Activated T-helper 2 cell treated with anti-CD3 and anti-CD28 coated beads, Interferon-gamma antibody, Interleukin-2, Interleukin-4, amounts not matched to agents 10 μg/mL and 5 μg/mL and 100 μg/mL, durations not matched to agents 14 hours and 24 hours and 36 hours (primary cell): ENCODE results near the gene WAC. TPM values are rescaled to one million over a fixed set of nuclear protein-coding genes. Genes with fewer than 3 reads are reported as not detected.
"Not testable (repeated sequence)": the region's sequence is repeated elsewhere in the genome, so short reads cannot be mapped to it uniquely, and the experiment has no call there.

Source experiments
- DNase-seq: peaks from one replicate; pipeline ENCODE4 v3.0.0; 2021; ENCODE audit warnings: low spot score
- H3K27ac Mint-ChIP-seq: one replicate; pipeline ENCODE4 v1.8.0; 2021; ENCODE audit warnings: mixed read lengths
- H3K27me3 Mint-ChIP-seq: one replicate; pipeline ENCODE4 v1.8.0; 2021; ENCODE audit warnings: low read depth, mixed read lengths
- H3K36me3 Mint-ChIP-seq: one replicate; pipeline ENCODE4 v1.8.0; 2021; ENCODE audit warnings: low read depth, mixed read lengths
- H3K4me1 Mint-ChIP-seq: one replicate; pipeline ENCODE4 v1.8.0; 2021; ENCODE audit warnings: low read depth, mixed read lengths
- H3K4me3 Mint-ChIP-seq: one replicate; pipeline ENCODE4 v1.8.0; 2021; ENCODE audit warnings: low read depth, mild to moderate bottlenecking, moderate library complexity, mixed read lengths
- H3K9me3 Mint-ChIP-seq: one replicate; pipeline ENCODE4 v1.8.0; 2021; ENCODE audit warnings: mixed read lengths
- intact Hi-C: fragments of 100-400 bp; cut with micrococcal nuclease; formaldehyde crosslinking; loops from one replicate; pipeline ENCODE4 v1.15.1; 2023
- total RNA-seq: library from RNA; stranded (reverse); gene quantifications from 2 replicates; pipeline ENCODE4 v1.2.3, GENCODE V29; 2022

WAC gene
- total RNA-seq, 1 donor from 2014 or later, result 126 TPM

GRCh38 chr10:28558923-28559508 lies 26.1 kb downstream of the WAC start:
- DNase-seq, result no peak
- H3K4me3 Mint-ChIP-seq, result no peak overlapping the region
- intact Hi-C loops, result no loop called here
- peaks cover 92% of the 10 kb centered on the region for H3K36me3 Mint-ChIP-seq
- no peak overlapping the region for H3K27ac Mint-ChIP-seq
- H3K9me3 Mint-ChIP-seq, result no peaks in the 10 kb centered on the region
- no peaks in the 10 kb centered on the region for H3K27me3 Mint-ChIP-seq
- peaks cover 36% of the 10 kb centered on the region for H3K4me1 Mint-ChIP-seq

- no peaks in the 10 kb centered on the region for H3K9me3 Mint-ChIP-seq
- peaks cover 38% of the 10 kb centered on the region for H3K4me1 Mint-ChIP-seq
- no peak for DNase-seq
- H3K4me3 Mint-ChIP-seq, result no peak overlapping the region
- H3K27ac Mint-ChIP-seq, result no peak overlapping the region
- H3K36me3 Mint-ChIP-seq, result peaks cover 92% of the 10 kb centered on the region
- H3K27me3 Mint-ChIP-seq, result no peaks in the 10 kb centered on the region
- intact Hi-C loops, result no loop called here
Observed at GRCh38 chr10:28559618-28560017, 26.7 kb downstream of the WAC start.

DNA sequence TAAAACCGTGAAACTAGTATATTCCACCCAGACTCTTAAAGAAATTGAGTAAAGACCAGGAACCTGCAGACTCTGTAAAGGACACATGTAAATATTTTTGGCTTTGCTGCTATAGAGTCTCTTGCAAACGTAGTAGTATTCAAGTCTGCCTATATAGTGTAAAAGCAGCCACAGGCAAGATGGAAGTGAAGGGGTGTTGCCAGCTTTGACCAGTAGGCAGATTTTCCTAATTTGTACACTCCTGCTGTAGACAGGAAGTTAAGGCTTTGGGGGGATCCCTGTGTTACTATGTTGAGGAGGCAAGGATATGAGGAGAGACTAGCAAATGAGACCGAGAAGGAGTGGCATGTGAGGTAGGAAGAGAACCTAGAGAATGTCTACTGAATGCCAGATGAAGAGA lies 27.7 kb downstream of the WAC start:
- Mint-ChIP-seq H3K9me3 (no peaks in the 10 kb centered on the region), H3K4me3 (no peak overlapping the region), H3K27ac (peak overlapping the region; percentile 13), H3K36me3 (peaks cover 89% of the 10 kb centered on the region), H3K4me1 (peaks cover 36% of the 10 kb centered on the region), H3K27me3 (no peaks in the 10 kb centered on the region)
- intact Hi-C loops, result no loop called here
- no peak for DNase-seq

DNA sequence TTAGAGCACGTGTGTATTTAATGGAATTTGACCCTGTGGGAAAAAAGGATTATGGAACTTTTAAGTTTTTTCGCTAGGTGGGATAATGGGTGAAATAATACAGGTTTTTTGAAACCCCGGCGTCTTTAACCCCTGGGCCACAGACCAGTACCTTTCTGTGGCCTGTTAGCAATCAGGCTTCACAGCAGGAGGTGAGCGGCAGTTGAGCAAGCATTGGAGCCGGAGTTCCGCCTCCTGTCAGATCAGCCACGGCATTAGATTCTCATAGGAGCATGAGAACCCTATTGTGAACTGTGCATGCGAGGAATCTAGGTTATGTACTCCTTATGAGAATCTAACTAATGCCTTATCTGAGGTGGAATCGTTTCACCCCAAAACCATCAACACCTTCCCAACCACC lies 28.6 kb downstream of the WAC start:
- Mint-ChIP-seq H3K9me3 (no peaks in the 10 kb centered on the region), H3K27ac (no peak overlapping the region), H3K4me1 (peaks cover 44% of the 10 kb centered on the region), H3K36me3 (peaks cover 90% of the 10 kb centered on the region), H3K27me3 (no peaks in the 10 kb centered on the region), H3K4me3 (no peak overlapping the region)
- intact Hi-C loops, result no loop called here
- no peak for DNase-seq

GRCh38 chr10:28564905-28565304 lies 32.0 kb downstream of the WAC start:
- peaks cover 51% of the 10 kb centered on the region for H3K4me1 Mint-ChIP-seq
- no peak for DNase-seq
- H3K4me3 Mint-ChIP-seq, result no peak overlapping the region
- H3K27me3 Mint-ChIP-seq, result no peaks in the 10 kb centered on the region
- H3K9me3 Mint-ChIP-seq, result no peaks in the 10 kb centered on the region
- H3K27ac Mint-ChIP-seq, result no peak overlapping the region
- peaks cover 82% of the 10 kb centered on the region for H3K36me3 Mint-ChIP-seq
- intact Hi-C loops, result loop anchor here (5.0 kb wide), 1 partner anchor 33 kb away; the partner anchor contains the start of gene WAC

DNA sequence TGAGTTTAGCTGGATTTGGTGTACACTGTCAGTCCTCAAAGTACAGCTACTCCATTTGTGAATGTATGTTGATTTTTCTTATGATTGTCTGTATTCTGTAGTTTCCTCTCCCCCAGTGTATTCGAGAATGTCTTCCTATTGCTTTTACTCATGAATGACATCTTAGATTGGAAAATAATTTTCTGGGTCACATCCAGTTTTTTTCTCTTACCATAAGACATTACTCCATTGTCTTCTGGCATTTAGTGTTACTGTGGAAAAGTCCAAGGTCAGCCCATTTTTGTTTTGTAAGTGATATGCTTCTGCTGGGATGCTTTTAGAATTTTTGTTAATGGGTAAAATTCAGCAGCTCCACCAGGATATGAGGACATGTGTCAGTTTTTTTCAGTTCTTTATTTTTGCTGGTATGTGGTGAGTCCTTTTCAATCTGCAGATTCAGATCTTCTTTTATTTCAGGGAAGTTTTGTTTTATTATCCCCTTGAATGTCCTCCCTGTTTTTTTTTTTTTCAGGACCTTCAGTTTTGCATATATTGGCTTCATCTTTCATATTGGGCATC lies 33.6 kb downstream of the WAC start:
- peaks cover 52% of the 10 kb centered on the region for H3K4me1 Mint-ChIP-seq

GRCh38 chr10:28569506-28570159 lies 36.7 kb downstream of the WAC start:
- Mint-ChIP-seq H3K36me3 (peaks cover 68% of the 10 kb centered on the region), H3K27ac (peak overlapping the region; percentile 72), H3K4me3 (no peak overlapping the region), H3K9me3 (no peaks in the 10 kb centered on the region), H3K27me3 (no peaks in the 10 kb centered on the region), H3K4me1 (peaks cover 51% of the 10 kb centered on the region)
- intact Hi-C loops, result loop anchor here (2.0 to 5.0 kb wide), 2 partner anchors 19 to 37 kb away; partner anchors contain the start of gene WAC
- DNase-seq, result no peak

More for the DNA sequence above, 33.6 kb downstream of the WAC start:
- no peak overlapping the region for H3K4me3 Mint-ChIP-seq
- peaks cover 78% of the 10 kb centered on the region for H3K36me3 Mint-ChIP-seq
- H3K27ac Mint-ChIP-seq, result peak overlapping the region; percentile 15
- DNase-seq, result no peak
- intact Hi-C loops, result loop anchor here (5.0 kb wide), 1 partner anchor 34 kb away; the partner anchor contains the start of gene WAC
- no peaks in the 10 kb centered on the region for H3K27me3 Mint-ChIP-seq
- no peaks in the 10 kb centered on the region for H3K9me3 Mint-ChIP-seq

GRCh38 chr10:28570598-28570997 lies 37.7 kb downstream of the WAC start:
- H3K27ac Mint-ChIP-seq, result no peak overlapping the region
- intact Hi-C loops, result no loop called here
- peaks cover 70% of the 10 kb centered on the region for H3K36me3 Mint-ChIP-seq
- H3K27me3 Mint-ChIP-seq, result no peaks in the 10 kb centered on the region
- DNase-seq, result no peak
- no peaks in the 10 kb centered on the region for H3K9me3 Mint-ChIP-seq
- H3K4me1 Mint-ChIP-seq, result peaks cover 51% of the 10 kb centered on the region
- H3K4me3 Mint-ChIP-seq, result no peak overlapping the region

GRCh38 chr10:28571265-28571664 lies 38.3 kb downstream of the WAC start:
- H3K27me3 Mint-ChIP-seq, result no peaks in the 10 kb centered on the region
- no peaks in the 10 kb centered on the region for H3K9me3 Mint-ChIP-seq
- intact Hi-C loops, result no loop called here
- H3K36me3 Mint-ChIP-seq, result peaks cover 67% of the 10 kb centered on the region
- H3K4me3 Mint-ChIP-seq, result no peak overlapping the region
- DNase-seq, result no peak
- H3K4me1 Mint-ChIP-seq, result peaks cover 50% of the 10 kb centered on the region
- H3K27ac Mint-ChIP-seq, result peak overlapping the region; percentile 11

DNA sequence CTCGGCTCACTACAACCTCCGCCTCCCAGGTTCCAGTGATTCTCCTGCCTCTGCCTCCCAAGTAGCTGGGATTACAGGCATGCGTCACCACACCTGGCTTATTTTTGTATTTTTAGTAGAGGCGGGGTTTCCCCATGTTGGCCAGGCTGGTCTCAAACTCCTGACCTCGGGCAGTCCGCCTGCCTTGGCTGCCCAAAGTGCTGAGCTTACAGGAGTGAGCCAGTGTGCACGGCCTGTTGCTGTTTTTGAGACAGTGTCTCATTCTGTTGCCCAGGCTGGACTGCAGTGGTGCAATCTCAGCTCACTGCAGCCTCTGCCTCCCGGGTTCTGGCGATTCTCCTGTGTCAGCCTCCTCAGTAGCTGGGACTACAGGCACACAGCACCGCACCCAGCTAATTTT lies 41.3 kb downstream of the WAC start:
- H3K4me3 Mint-ChIP-seq, H3K9me3 Mint-ChIP-seq, DNase-seq, H3K27ac Mint-ChIP-seq, intact Hi-C loops, H3K27me3 Mint-ChIP-seq: not testable (repeated sequence)
- peaks cover 63% of the 10 kb centered on the region for H3K36me3 Mint-ChIP-seq
- H3K4me1 Mint-ChIP-seq, result peaks cover 46% of the 10 kb centered on the region

DNA sequence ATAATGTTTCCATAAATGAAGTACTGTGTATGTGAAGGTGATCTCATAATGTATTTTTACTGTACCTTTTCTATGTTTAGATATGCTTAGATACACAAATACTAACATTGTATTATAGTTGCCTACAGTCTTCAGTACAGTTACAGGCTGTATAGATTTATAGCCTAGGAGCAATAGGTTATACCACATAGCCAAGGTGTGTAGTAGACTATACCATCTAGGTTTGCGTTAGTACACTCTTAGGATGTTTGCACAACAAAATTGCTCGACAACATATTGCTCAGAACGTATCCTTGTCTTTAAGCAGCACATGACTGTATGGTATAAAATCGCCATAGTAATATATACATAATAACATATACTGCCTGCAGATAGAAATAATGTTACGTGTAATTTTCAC lies 42.9 kb downstream of the WAC start:
- Mint-ChIP-seq H3K27me3 (no peaks in the 10 kb centered on the region), H3K36me3 (peaks cover 65% of the 10 kb centered on the region)

GRCh38 chr10:28577506-28577905 lies 44.6 kb downstream of the WAC start:
- Mint-ChIP-seq H3K4me1 (peaks cover 53% of the 10 kb centered on the region), H3K9me3 (no peaks in the 10 kb centered on the region), H3K36me3 (peaks cover 71% of the 10 kb centered on the region), H3K27ac (peak overlapping the region; percentile 14), H3K27me3 (no peaks in the 10 kb centered on the region), H3K4me3 (no peak overlapping the region)
- intact Hi-C loops, result no loop called here
- no peak for DNase-seq

More for the DNA sequence above, 42.9 kb downstream of the WAC start:
- intact Hi-C loops, result no loop called here
- Mint-ChIP-seq H3K9me3 (no peaks in the 10 kb centered on the region), H3K4me3 (no peak overlapping the region), H3K27ac (no peak overlapping the region), H3K4me1 (peaks cover 45% of the 10 kb centered on the region)
- DNase-seq, result no peak

DNA sequence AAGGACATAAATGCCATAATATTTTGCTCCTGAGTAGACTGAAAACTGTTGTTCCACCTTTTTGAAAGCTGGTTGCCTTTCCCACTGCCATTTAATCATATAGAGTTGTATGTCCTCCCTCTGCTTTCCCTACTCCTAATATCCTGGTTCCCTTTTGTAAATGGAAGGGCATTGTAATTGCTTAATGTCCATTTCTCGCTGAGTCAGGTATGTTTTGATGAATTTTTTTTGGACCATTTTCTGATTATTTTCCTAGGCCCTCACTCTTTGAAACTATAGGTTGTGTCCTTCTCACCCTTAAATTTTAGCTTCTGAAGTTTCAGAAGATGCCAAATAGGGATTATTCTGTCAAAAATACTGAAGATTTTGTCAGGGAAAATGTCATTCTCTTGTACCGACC lies 45.5 kb downstream of the WAC start:
- DNase-seq, result no peak
- Mint-ChIP-seq H3K9me3 (no peaks in the 10 kb centered on the region), H3K27me3 (no peaks in the 10 kb centered on the region), H3K36me3 (peaks cover 69% of the 10 kb centered on the region), H3K4me1 (peaks cover 52% of the 10 kb centered on the region), H3K27ac (peak overlapping the region; percentile 65), H3K4me3 (no peak overlapping the region)
- intact Hi-C loops, result no loop called here
